Large intestine (tissue), 3 donors: ENCODE measurements around the gene ACADL. TPM values are rescaled to one million over a fixed set of nuclear protein-coding genes. Genes with fewer than 3 reads are reported as not detected.

ENCODE experiments used
- DNase-seq, 2 donors: peaks; one replicate each; pipeline versions ENCODE4 v3.0.0 to v3.0.0-alpha.2; 2013
- H3K27ac ChIP-seq: one replicate; pipeline ENCODE4 v1.5.1; 2013; ENCODE audit warnings: low read length
- H3K27me3 ChIP-seq: 2 replicates; pipeline ENCODE4 v1.6.1; 2013; ENCODE audit warnings: low read length; ENCODE audit not compliant: control insufficient read depth, insufficient read depth
- H3K36me3 ChIP-seq: 2 replicates; pipeline ENCODE4 v1.6.1; 2013; ENCODE audit warnings: low read length; ENCODE audit not compliant: control insufficient read depth, insufficient read depth
- H3K4me1 ChIP-seq: one replicate; pipeline ENCODE4 v1.6.1; 2013; ENCODE audit warnings: low read length; ENCODE audit not compliant: control insufficient read depth, insufficient read depth
- H3K4me3 ChIP-seq: one replicate; pipeline ENCODE4 v1.5.1; 2013; ENCODE audit warnings: low read length
- H3K9me3 ChIP-seq: one replicate; pipeline ENCODE4 v1.6.1; 2013; ENCODE audit warnings: mild to moderate bottlenecking, low read depth, low read length, moderate library complexity; ENCODE audit not compliant: control insufficient read depth
- WGBS: methylation state at CpG from one replicate; pipeline ENCODE4 v1.1.5; 2013; ENCODE audit warnings: low lambda C conversion rate; ENCODE audit not compliant: insufficient coverage; 5-methylcytosine and 5-hydroxymethylcytosine counted together
- polyA plus RNA-seq: library from polyadenylated mRNA; unstranded; fragments of 120-200 nt; gene quantifications from one replicate; pipeline ENCODE4 v1.2.1, GENCODE V29; 2013

The ACADL gene
- polyA plus RNA-seq, 1 donor = 1.3 TPM

DNA sequence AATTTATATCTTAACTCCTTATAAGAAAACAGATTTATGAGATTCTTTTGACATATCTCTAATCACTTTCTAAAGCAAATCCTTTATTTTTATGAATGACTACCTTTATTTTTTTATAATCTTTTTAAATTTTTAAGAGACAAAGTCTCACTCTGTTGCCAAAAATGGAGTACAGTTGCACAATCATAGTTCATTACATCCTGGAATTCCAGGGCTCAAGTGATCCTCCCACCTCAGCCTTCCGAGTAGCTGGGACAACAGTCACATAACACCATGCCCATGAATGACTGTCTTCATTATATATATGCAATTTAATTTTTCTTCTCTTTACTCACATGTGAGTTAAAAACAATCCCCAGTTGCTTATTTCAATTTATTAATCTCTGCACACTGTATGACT lies 21.7 kb downstream of the ACADL start:
- H3K27me3 ChIP-seq = peaks cover 13% of the 10 kb centered on the region
- no peak for DNase-seq

DNA sequence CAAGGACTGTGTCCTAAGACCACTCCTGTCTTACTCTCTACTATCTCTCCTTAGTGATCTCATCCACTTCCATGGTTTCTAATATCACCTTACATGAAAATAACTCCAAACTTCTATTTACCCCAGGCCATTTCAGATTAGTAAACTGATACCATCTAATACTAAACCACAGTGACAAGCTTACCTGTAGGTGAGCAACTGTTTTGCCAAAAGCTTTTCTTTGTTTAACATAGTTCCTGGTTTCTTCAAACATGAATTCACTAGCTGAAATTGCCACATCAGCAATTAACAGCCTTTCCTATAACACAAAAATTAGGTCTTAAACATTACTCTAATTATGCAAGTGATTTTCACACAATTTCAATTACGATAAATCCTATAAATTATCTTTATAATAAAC lies 22.1 kb downstream of the ACADL start:
- WGBS = no CpG with 5 or more reads among the region's 1 CpG
- H3K27me3 ChIP-seq = peaks cover 13% of the 10 kb centered on the region
- H3K9me3 ChIP-seq = no peaks in the 10 kb centered on the region

More for the DNA sequence above, 21.7 kb downstream of the ACADL start:
- no peak overlapping the region for H3K4me3 ChIP-seq
- no peaks in the 10 kb centered on the region for H3K36me3 ChIP-seq
- H3K27ac ChIP-seq = no peak overlapping the region
- H3K9me3 ChIP-seq = no peaks in the 10 kb centered on the region
- no CpG with 5 or more reads among the region's 1 CpG for WGBS
- H3K4me1 ChIP-seq = no peaks in the 10 kb centered on the region

DNA sequence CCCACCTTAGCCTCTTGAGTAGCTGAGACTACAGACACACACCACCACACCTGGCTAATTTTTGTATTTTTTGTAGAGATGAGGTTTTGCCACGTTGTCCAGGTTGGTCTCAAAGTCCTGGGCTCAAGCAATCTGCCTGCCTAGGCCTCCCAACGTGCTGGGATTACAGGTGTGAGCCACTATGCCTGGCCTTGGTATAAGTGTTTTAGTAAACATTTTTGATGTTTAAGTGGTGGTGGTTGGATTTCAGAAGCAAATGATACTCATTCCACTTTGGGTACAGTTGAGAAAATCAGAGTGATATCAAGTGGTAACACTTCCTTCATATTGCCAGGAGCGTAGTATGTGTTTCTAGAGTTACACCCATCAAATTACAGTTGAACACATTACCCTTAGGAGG lies 25.4 kb downstream of the ACADL start:
- H3K4me1 ChIP-seq = no peaks in the 10 kb centered on the region
- H3K27ac ChIP-seq = no peak overlapping the region
- H3K27me3 ChIP-seq = peaks cover 8% of the 10 kb centered on the region
- DNase-seq = no peak
- no CpG with 5 or more reads among the region's 3 CpGs for WGBS
- H3K9me3 ChIP-seq = no peaks in the 10 kb centered on the region
- no peaks in the 10 kb centered on the region for H3K36me3 ChIP-seq
- no peak overlapping the region for H3K4me3 ChIP-seq

More for the DNA sequence above, 22.1 kb downstream of the ACADL start:
- Histone ChIP-seq H3K4me1 (no peaks in the 10 kb centered on the region), H3K27ac (no peak overlapping the region), H3K36me3 (no peaks in the 10 kb centered on the region), H3K4me3 (no peak overlapping the region)
- DNase-seq = no peak

DNA sequence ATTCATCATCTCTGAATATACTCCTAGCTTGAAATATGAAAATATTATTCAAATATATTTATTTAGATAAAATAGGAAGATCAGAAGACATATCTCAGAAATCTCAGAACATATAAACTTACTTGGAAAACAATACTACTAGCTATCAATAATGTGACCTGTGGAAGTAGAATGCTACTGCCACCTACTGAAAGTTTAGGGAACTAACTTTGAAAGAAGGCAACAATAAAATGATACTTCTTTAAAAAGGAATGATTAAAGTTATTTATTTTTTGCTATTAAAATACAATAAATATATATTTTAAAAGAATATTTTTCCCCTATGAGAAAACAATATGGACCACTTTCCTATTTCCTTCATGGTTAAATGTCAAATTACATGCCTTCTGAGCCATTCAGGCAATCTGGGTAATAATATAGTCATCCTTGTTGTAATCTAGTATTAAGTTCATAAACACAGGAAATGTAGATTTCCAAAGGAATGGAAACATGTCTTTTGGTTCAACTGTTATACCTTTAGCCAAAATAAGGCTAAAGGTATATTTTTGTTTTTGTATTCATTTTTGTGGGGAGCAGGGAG lies 26.0 kb downstream of the ACADL start:
- Histone ChIP-seq H3K4me1 (no peaks in the 10 kb centered on the region), H3K9me3 (no peaks in the 10 kb centered on the region), H3K4me3 (no peak overlapping the region), H3K27ac (no peak overlapping the region), H3K27me3 (peaks cover 8% of the 10 kb centered on the region), H3K36me3 (no peaks in the 10 kb centered on the region)
- DNase-seq = no peak

DNA sequence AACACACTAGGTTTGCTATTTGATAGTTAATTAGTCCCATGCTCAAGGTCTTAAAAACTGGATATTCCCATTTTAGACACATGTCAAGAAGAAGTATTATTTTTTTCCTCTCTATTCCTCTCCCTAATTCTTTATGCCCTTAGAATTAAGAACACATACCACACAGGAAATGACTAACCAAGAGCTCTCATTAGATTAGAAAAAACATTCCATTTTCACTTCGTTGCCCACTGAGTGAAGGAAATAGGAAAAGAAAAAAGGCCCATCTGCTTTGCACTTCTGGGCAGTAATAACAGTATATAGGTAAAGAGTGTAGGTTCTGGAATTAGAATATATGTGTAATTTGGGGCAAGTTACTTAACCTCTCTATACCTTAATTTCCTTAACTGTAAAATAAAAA lies 26.9 kb downstream of the ACADL start:
- H3K36me3 ChIP-seq = no peaks in the 10 kb centered on the region
- WGBS = no CpG with 5 or more reads among the region's 1 CpG

DNA sequence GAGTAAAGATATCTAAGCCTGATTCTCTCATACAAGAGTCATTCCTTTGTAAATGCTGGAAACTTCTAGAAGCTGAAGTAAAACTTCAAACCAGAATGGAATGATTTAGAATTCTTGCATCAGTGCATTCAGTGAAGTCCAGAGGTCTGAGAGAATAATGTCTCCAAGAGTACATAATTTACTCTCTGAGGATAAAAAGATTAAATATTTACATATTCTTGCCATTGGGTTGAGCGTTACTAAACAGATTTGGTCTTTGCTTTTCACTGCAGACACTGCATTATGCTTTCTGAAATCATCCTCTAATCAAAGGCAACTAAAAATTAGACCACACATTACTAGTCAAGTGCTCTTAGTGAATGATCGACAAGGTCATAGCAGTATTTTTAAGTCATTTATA lies 27.5 kb downstream of the ACADL start:
- Histone ChIP-seq H3K4me3 (no peak overlapping the region), H3K4me1 (no peaks in the 10 kb centered on the region), H3K36me3 (no peaks in the 10 kb centered on the region), H3K27ac (no peak overlapping the region), H3K27me3 (peaks cover 8% of the 10 kb centered on the region), H3K9me3 (no peaks in the 10 kb centered on the region)
- DNase-seq = no peak
- WGBS = 35% methylated on average over 2 of the region's 2 CpGs

More for the DNA sequence above, 26.9 kb downstream of the ACADL start:
- Histone ChIP-seq H3K4me3 (no peak overlapping the region), H3K27ac (no peak overlapping the region), H3K4me1 (no peaks in the 10 kb centered on the region), H3K27me3 (peaks cover 8% of the 10 kb centered on the region), H3K9me3 (no peaks in the 10 kb centered on the region)
- DNase-seq = no peak

DNA sequence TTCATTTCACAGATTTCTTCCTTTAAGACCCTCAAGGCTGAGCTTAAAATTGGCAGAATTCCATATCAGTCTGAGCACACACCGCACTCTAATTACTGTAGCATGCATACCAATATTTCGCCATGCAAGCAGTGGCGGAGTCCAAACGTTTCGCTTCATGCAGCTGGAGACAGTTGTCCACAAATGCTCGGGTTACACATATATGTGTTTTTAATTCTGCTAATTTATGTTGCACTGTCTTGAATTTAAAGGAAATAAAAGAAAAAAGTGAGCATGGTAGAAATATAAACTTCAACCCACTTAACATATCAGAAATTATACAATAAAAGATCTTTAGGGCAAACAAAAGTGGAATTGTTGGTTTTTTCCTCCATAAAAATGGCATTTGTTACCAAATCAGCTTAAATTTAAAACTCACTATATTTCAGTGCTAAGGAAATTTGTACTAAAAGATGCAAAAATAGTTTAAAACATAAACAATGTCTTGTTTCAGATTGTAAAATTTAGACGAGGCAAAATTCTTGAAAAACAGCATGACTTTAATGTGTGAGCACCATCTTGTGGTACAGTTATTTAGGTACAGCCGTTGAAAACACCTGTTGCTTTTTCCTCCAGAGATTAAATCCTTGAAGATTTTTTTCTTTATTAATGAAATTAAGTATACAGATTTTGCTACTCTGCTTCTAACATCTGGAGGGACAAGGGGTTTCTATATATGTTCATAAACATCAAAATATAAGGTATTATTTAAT lies 30.0 kb downstream of the ACADL start:
- DNase-seq = peak; percentile 10 to 27
- Histone ChIP-seq H3K4me1 (no peaks in the 10 kb centered on the region), H3K9me3 (no peaks in the 10 kb centered on the region), H3K4me3 (peak overlapping the region; percentile 33), H3K27me3 (no peaks in the 10 kb centered on the region), H3K27ac (no peak overlapping the region), H3K36me3 (no peaks in the 10 kb centered on the region)
- no CpG with 5 or more reads among the region's 8 CpGs for WGBS

- DNase-seq = no peak
- 42% methylated on average over 2 of the region's 4 CpGs for WGBS
- peak overlapping the region; percentile 49 for H3K27ac ChIP-seq
These were observed 34.9 kb downstream of the ACADL start for GRCh38 chr2:210190345-210190744.

DNA sequence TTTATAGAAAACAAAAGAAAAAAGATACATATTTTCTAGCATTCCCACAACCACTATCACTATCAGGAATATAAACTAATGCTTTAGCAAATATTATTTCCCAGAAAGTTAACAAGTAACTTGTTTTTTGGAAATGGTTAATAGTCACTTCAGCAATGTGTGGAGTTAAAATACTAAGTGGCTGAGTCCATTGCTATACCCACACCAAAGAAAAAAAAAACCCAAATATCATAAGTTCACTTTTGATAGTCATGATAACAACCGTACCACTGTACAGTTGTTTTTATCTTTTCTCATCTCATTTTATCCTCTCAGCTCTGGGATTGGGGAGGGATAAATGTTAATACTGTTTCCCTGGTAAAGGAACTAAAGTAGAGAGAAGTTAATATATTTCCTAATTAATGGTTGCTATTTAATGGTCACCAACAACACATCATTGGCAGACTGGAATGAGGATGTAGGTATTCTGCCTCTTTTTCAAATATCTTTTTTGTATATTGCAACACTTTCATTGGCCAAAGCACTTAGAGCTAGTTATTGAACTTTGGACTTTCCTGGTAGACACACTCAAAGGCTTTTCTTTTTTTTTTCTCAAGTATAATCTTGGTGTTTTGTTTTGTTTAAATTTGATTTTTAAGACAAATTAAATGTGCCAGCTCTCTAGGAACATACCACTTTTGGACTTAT lies 35.7 kb downstream of the ACADL start:
- no peaks in the 10 kb centered on the region for H3K36me3 ChIP-seq
- WGBS = no CpG with 5 or more reads among the region's 1 CpG
- no peaks in the 10 kb centered on the region for H3K27me3 ChIP-seq
- DNase-seq = peak; percentile 33 to 69
- H3K9me3 ChIP-seq = peaks cover 5% of the 10 kb centered on the region
- peak overlapping the region; percentile 6 for H3K4me3 ChIP-seq
- no peaks in the 10 kb centered on the region for H3K4me1 ChIP-seq
- H3K27ac ChIP-seq = peak overlapping the region; percentile 49

More at GRCh38 chr2:210190345-210190744, 34.9 kb downstream of the ACADL start:
- H3K36me3 ChIP-seq = no peaks in the 10 kb centered on the region
- no peaks in the 10 kb centered on the region for H3K27me3 ChIP-seq
- no peaks in the 10 kb centered on the region for H3K4me1 ChIP-seq
- no peaks in the 10 kb centered on the region for H3K9me3 ChIP-seq
- peak overlapping the region; percentile 6 for H3K4me3 ChIP-seq

DNA sequence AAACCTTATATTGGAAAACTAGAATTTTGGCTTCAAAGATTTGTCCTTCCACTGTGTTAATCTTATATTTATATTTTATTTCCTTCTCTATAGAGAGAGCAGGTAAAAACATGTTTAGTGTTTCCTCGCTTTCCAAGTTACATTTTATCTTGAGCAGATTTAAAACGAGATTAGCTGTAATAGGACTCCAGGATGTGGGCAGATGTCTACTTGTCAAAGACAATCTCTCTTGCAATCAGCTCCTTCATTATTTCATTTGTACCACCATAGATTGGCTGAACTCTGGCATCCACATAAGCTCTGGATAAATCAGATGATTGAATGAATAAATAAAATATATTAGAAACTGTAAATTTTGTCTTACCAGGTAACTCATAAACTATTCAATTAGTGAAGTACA lies 36.5 kb downstream of the ACADL start:
- H3K36me3 ChIP-seq = no peaks in the 10 kb centered on the region
- WGBS = no CpG with 5 or more reads among the region's 2 CpGs
- no peaks in the 10 kb centered on the region for H3K4me1 ChIP-seq
- H3K4me3 ChIP-seq = no peak overlapping the region
- no peaks in the 10 kb centered on the region for H3K27me3 ChIP-seq
- no peak for DNase-seq
- peaks cover 5% of the 10 kb centered on the region for H3K9me3 ChIP-seq
- no peak overlapping the region for H3K27ac ChIP-seq
